GM19324 (cell line): ENCODE measurements around the gene RAB28.

ENCODE experiments used
- ATAC-seq: cut with Tn5 transposase; IDR thresholded peaks from one replicate; pipeline ENCODE4 v1.9.1; 2021; ENCODE audit warnings: mild to moderate bottlenecking, moderate library complexity; ENCODE audit not compliant: unreplicated experiment, low FRiP score

Gene RAB28

GRCh38 chr4:13327991-13328390 is 156.1 kb downstream of the RAB28 start:
- no peak for ATAC-seq

DNA sequence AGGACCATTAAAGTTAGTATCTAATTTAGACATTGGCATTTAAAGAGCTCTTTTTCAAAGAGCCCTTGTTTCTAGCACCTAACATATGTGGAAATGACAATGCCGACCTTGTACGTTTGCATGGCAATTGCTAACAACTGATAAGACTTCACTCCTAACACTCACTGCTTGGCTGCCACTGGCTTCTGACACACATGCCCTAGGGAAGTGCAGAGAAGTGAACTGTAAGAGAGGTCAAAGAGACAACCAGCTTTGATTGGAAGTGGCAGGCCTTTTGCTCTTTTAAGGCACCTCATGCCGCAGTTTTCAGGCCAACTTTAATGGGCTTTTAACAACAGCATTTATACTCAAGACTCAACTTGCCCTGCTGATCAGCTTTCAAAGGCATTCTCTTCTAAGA is 158.4 kb downstream of the RAB28 start:
- no peak for ATAC-seq

DNA sequence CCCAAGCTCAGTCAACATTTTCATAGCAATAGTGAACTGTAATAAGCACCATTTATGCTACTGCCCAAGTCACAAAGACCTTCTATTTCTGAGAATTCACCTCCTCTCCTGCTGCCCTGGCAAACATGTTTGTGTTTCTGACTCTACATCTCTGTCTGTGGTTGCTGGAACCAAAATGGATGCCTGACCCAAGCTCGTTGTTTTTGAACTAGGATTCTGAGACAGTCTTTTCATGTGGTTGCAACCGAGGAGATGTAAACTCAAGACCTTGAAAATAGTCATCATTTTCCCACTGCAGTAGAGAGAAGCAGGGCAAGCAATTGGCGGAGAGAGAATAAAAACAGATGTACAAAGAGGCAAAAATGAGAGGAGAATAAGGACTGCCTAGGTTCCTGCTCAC is 160.2 kb downstream of the RAB28 start:
- ATAC-seq = no peak

- no peak for ATAC-seq
These were observed 161.4 kb downstream of the RAB28 start for GRCh38 chr4:13322681-13323101.
